Astrocyte (in vitro differentiated cells and primary cell): ENCODE data around the gene DARS1. TPM values are rescaled to one million over a fixed set of nuclear protein-coding genes. Genes with fewer than 3 reads are reported as not detected.

Experiments used
- DNase-seq: peaks from one replicate; pipeline ENCODE4 v3.0.0-alpha.2; 2010; ENCODE audit warnings: low read depth
- FAIRE-seq: peaks from 2 replicates; lab custom pipeline; 2011; peaks lifted over from hg19 to GRCh38; lab: Jason Lieb, UNC
- H2AFZ ChIP-seq: 2 replicates; pipeline ENCODE4 v1.6.0; 2012; ENCODE audit warnings: low read depth, low read length, inconsistent platforms
- H3K27ac ChIP-seq: 2 replicates; pipeline ENCODE4 v1.5.1; 2011; ENCODE audit warnings: low read depth, low read length, inconsistent platforms
- H3K27me3 ChIP-seq: 2 replicates; pipeline ENCODE4 v1.6.0; 2011; ENCODE audit warnings: low read length, inconsistent platforms; ENCODE audit not compliant: insufficient read depth
- H3K36me3 ChIP-seq: 2 replicates; pipeline ENCODE4 v1.5.1; 2011; ENCODE audit warnings: low read length, inconsistent platforms; ENCODE audit not compliant: insufficient read depth
- H3K4me1 ChIP-seq: 2 replicates; pipeline ENCODE4 v1.5.1; 2011; ENCODE audit warnings: low read length, inconsistent platforms; ENCODE audit not compliant: insufficient read depth
- H3K4me2 ChIP-seq: 2 replicates; pipeline ENCODE4 v1.6.0; 2012; ENCODE audit warnings: low read length, inconsistent platforms
- H3K4me3 ChIP-seq: 2 replicates; pipeline ENCODE4 v1.5.1; 2011; ENCODE audit warnings: low read depth, mild to moderate bottlenecking, low read length, inconsistent platforms; ENCODE audit not compliant: insufficient read depth
- H3K79me2 ChIP-seq: 2 replicates; pipeline ENCODE4 v1.6.0; 2012; ENCODE audit warnings: mild to moderate bottlenecking, low read length, inconsistent platforms; ENCODE audit not compliant: insufficient read depth
- H3K9ac ChIP-seq: 2 replicates; pipeline ENCODE4 v1.6.0; 2012; ENCODE audit warnings: mild to moderate bottlenecking, low read length, inconsistent platforms
- H3K9me3 ChIP-seq: 2 replicates; pipeline ENCODE4 v1.5.1; 2012; ENCODE audit warnings: low read depth, mild to moderate bottlenecking, low read length, inconsistent platforms; ENCODE audit not compliant: insufficient read depth
- H4K20me1 ChIP-seq: 2 replicates; pipeline ENCODE4 v1.6.0; 2012; ENCODE audit warnings: low read length, inconsistent platforms; ENCODE audit not compliant: insufficient read depth
- H3K27ac Mint-ChIP-seq: one replicate; pipeline ENCODE4 v1.8.0; 2021; ENCODE audit warnings: mild to moderate bottlenecking, mixed read lengths; ENCODE audit not compliant: unreplicated experiment
- H3K27me3 Mint-ChIP-seq: one replicate; pipeline ENCODE4 v1.8.0; 2021; ENCODE audit warnings: low read depth, mixed read lengths; ENCODE audit not compliant: unreplicated experiment
- H3K36me3 Mint-ChIP-seq: one replicate; pipeline ENCODE4 v1.8.0; 2021; ENCODE audit warnings: low read depth, mixed read lengths; ENCODE audit not compliant: unreplicated experiment
- H3K4me1 Mint-ChIP-seq: one replicate; pipeline ENCODE4 v1.8.0; 2021; ENCODE audit warnings: low read depth, mixed read lengths; ENCODE audit not compliant: unreplicated experiment
- H3K4me3 Mint-ChIP-seq: one replicate; pipeline ENCODE4 v1.8.0; 2021; ENCODE audit warnings: mild to moderate bottlenecking, moderate library complexity, mixed read lengths; ENCODE audit not compliant: unreplicated experiment
- H3K9me3 Mint-ChIP-seq: one replicate; pipeline ENCODE4 v1.8.0; 2021; ENCODE audit warnings: mild to moderate bottlenecking, mixed read lengths; ENCODE audit not compliant: unreplicated experiment
- EZH2 ChIP-seq: IDR thresholded peaks from 2 replicates; pipeline ENCODE4 v1.6.1; 2012; ENCODE audit warnings: mild to moderate bottlenecking, low read length, inconsistent platforms; ENCODE audit not compliant: insufficient read depth
- total RNA-seq: library from RNA; stranded (reverse); gene quantifications from 2 replicates; pipeline ENCODE4 v1.2.1, GENCODE V29; 2021
- TF ChIP-seq, protein P1 (sequence below): IDR thresholded peaks from 2 replicates; pipeline ENCODE4 v1.5.1; 2011; ENCODE audit warnings: low read depth, mild to moderate bottlenecking, inconsistent platforms, low read length, moderate library complexity; ENCODE audit not compliant: insufficient read depth

DARS1 gene
- total RNA-seq, 1 donor from 2014 or later: 37.9 TPM

DNA sequence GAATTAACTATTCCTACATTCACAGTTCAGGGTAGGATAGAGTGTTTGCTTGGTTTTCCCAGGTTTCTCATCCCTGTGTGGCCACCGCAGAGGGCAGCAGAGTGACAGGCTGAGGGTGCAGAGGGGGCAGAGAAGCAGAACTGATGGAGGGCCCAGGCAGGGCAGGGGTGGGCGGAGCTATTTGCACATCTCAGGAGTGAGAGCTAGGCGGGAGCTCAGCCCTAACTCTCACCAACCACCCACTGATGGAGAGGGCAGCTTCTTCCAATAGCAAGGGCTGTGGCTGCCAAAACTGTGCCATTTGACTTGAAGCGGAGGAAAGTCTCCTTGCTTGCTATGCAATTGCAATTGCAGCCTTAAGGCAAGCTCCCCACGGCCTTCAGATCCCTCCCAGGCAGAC lies 12.0 kb upstream of the DARS1 start:
- H3K27me3 ChIP-seq: no peaks in the 10 kb centered on the region
- peak overlapping the region; percentile 2 for H2AFZ ChIP-seq
- no peak overlapping the region for H3K27ac ChIP-seq
- no peak overlapping the region for H3K4me2 ChIP-seq
- no peak overlapping the region for H3K27ac Mint-ChIP-seq
- DNase-seq (no peak), FAIRE-seq (no peak)
- H3K9ac ChIP-seq: no peak overlapping the region
- no peaks in the 10 kb centered on the region for H3K4me1 Mint-ChIP-seq
- TF ChIP-seq, protein P1, sequence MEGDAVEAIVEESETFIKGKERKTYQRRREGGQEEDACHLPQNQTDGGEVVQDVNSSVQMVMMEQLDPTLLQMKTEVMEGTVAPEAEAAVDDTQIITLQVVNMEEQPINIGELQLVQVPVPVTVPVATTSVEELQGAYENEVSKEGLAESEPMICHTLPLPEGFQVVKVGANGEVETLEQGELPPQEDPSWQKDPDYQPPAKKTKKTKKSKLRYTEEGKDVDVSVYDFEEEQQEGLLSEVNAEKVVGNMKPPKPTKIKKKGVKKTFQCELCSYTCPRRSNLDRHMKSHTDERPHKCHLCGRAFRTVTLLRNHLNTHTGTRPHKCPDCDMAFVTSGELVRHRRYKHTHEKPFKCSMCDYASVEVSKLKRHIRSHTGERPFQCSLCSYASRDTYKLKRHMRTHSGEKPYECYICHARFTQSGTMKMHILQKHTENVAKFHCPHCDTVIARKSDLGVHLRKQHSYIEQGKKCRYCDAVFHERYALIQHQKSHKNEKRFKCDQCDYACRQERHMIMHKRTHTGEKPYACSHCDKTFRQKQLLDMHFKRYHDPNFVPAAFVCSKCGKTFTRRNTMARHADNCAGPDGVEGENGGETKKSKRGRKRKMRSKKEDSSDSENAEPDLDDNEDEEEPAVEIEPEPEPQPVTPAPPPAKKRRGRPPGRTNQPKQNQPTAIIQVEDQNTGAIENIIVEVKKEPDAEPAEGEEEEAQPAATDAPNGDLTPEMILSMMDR: no peak
- TF ChIP-seq EZH2: no peak
- H3K79me2 ChIP-seq: no peaks in the 10 kb centered on the region
- H3K4me3 ChIP-seq: no peak overlapping the region
- no peaks in the 10 kb centered on the region for H3K4me1 ChIP-seq
- no peaks in the 10 kb centered on the region for H3K36me3 Mint-ChIP-seq
- H4K20me1 ChIP-seq: no peaks in the 10 kb centered on the region
- H3K27me3 Mint-ChIP-seq: no peaks in the 10 kb centered on the region
- no peak overlapping the region for H3K4me3 Mint-ChIP-seq
- H3K9me3 ChIP-seq: no peaks in the 10 kb centered on the region
- H3K9me3 Mint-ChIP-seq: peaks cover 2% of the 10 kb centered on the region
- H3K36me3 ChIP-seq: no peaks in the 10 kb centered on the region

DNA sequence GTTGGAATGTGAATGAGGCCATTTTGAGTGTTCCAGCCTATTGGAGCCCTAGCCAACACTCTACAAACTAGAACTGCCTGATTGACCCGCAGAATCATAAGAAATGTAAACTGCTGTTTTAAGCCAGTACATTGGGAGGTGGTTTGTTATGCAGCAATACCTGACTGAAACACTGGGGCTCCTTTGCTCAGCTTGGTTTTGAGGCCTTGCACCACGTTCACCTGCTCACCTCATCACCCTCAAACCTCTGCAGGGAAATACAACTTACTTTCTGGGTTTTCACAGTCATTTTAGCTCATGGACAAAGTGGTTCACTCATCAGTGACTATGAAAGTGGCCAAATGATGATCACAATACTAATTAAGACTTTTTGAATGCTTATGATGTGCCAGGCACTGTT lies 10.9 kb upstream of the DARS1 start:
- no peak overlapping the region for H3K4me3 Mint-ChIP-seq
- Histone ChIP-seq H3K4me2 (no peak overlapping the region), H3K4me1 (no peaks in the 10 kb centered on the region), H3K36me3 (no peaks in the 10 kb centered on the region), H3K4me3 (no peak overlapping the region), H3K9me3 (no peaks in the 10 kb centered on the region), H3K9ac (no peak overlapping the region), H2AFZ (no peak overlapping the region), H3K79me2 (no peaks in the 10 kb centered on the region), H4K20me1 (no peaks in the 10 kb centered on the region), H3K27ac (no peak overlapping the region), H3K27me3 (no peaks in the 10 kb centered on the region)
- H3K27me3 Mint-ChIP-seq: no peaks in the 10 kb centered on the region
- no peaks in the 10 kb centered on the region for H3K36me3 Mint-ChIP-seq
- no peaks in the 10 kb centered on the region for H3K4me1 Mint-ChIP-seq
- no peak for FAIRE-seq
- H3K27ac Mint-ChIP-seq: no peak overlapping the region
- H3K9me3 Mint-ChIP-seq: peaks cover 2% of the 10 kb centered on the region
- TF ChIP-seq EZH2: no peak
- TF ChIP-seq, protein P1: no peak
- no peak for DNase-seq

DNA sequence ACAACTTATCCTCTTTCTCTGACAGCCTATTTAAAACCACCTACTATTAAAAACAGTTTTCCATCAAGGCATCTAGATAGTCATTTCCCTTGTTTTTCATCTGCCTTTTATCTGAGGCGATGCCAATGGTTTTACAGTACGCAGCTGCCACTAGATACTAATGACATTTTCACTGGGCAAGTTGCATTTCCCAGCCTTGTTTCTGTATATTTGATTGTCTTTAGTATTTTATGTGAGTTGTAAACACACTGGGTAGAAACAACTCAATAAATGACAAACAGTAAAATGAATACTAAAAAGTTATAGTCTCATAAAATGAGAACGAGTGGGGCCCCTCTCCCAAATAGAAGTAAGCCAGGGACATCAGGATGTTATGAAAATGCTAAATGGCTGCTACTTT lies 8.9 kb upstream of the DARS1 start:
- H3K36me3 ChIP-seq: no peaks in the 10 kb centered on the region
- no peaks in the 10 kb centered on the region for H3K4me1 ChIP-seq
- H3K27ac Mint-ChIP-seq: no peak overlapping the region
- H3K4me3 ChIP-seq: no peak overlapping the region
- no peak overlapping the region for H3K4me3 Mint-ChIP-seq
- H3K4me1 Mint-ChIP-seq: no peaks in the 10 kb centered on the region
- TF ChIP-seq, protein P1: no peak
- TF ChIP-seq EZH2: no peak
- no peak overlapping the region for H3K27ac ChIP-seq
- H3K79me2 ChIP-seq: no peaks in the 10 kb centered on the region
- H4K20me1 ChIP-seq: no peaks in the 10 kb centered on the region
- DNase-seq: no peak
- no peaks in the 10 kb centered on the region for H3K27me3 ChIP-seq
- H3K9ac ChIP-seq: no peak overlapping the region
- no peak for FAIRE-seq
- no peaks in the 10 kb centered on the region for H3K9me3 Mint-ChIP-seq
- no peaks in the 10 kb centered on the region for H3K9me3 ChIP-seq
- H2AFZ ChIP-seq: no peak overlapping the region
- H3K36me3 Mint-ChIP-seq: no peaks in the 10 kb centered on the region
- no peaks in the 10 kb centered on the region for H3K27me3 Mint-ChIP-seq
- H3K4me2 ChIP-seq: no peak overlapping the region
